ENCODE results near the gene HADHA. TPM values are rescaled to one million over a fixed set of nuclear protein-coding genes. Genes with fewer than 3 reads are reported as not detected.

Gene HADHA
- total RNA-seq, 1 donor from 2014 or later: 139 TPM

GRCh38 chr2:26164641-26165211, 79.7 kb downstream of the HADHA start:
- Histone ChIP-seq H3K79me2 (ENCODE audit: insufficient read depth, low read length) (no peaks in the 10 kb centered on the region), H3K4me3 (ENCODE audit: insufficient read depth, low read depth, low read length) (no peak overlapping the region), H3K9ac (ENCODE audit: low read length) (no peak overlapping the region), H3K4me1 (ENCODE audit: insufficient read depth, low read length) (no peaks in the 10 kb centered on the region), H3K27me3 (ENCODE audit: insufficient read depth, low read length) (peaks cover 2% of the 10 kb centered on the region), H3K9me3 (ENCODE audit: insufficient read depth, low read depth, low read length) (no peaks in the 10 kb centered on the region), H2AFZ (ENCODE audit: low read depth, low read length) (no peak overlapping the region), H3K36me3 (ENCODE audit: insufficient read depth, low read length) (no peaks in the 10 kb centered on the region), H3K27ac (ENCODE audit: low read depth, low read length) (no peak overlapping the region), H3K4me2 (ENCODE audit: low read length) (no peak overlapping the region), H4K20me1 (ENCODE audit: insufficient read depth, low read length) (no peaks in the 10 kb centered on the region)
- no peak for FAIRE-seq
- Mint-ChIP-seq H3K4me1 (ENCODE audit: low read depth, unreplicated experiment) (no peaks in the 10 kb centered on the region), H3K9me3 (ENCODE audit: unreplicated experiment) (no peaks in the 10 kb centered on the region), H3K27ac (ENCODE audit: unreplicated experiment) (no peak overlapping the region), H3K27me3 (ENCODE audit: low read depth, unreplicated experiment) (peaks cover 9% of the 10 kb centered on the region), H3K36me3 (ENCODE audit: low read depth, unreplicated experiment) (no peaks in the 10 kb centered on the region), H3K4me3 (ENCODE audit: unreplicated experiment) (no peak overlapping the region)
- TF ChIP-seq CTCF (IDR thresholded peaks at IDR 0.05; ENCODE audit: insufficient read depth, low read depth, low read length) (no peak), EZH2 (IDR thresholded peaks at IDR 0.05; ENCODE audit: insufficient read depth, low read length) (no peak)
- DNase-seq (ENCODE audit: low read depth): no peak

- H3K4me1 ChIP-seq (ENCODE audit: insufficient read depth, low read length): no peaks in the 10 kb centered on the region
- H3K27me3 ChIP-seq (ENCODE audit: insufficient read depth, low read length): peaks cover 2% of the 10 kb centered on the region
- Mint-ChIP-seq H3K4me3 (ENCODE audit: unreplicated experiment) (no peak overlapping the region), H3K4me1 (ENCODE audit: low read depth, unreplicated experiment) (no peaks in the 10 kb centered on the region), H3K9me3 (ENCODE audit: unreplicated experiment) (no peaks in the 10 kb centered on the region), H3K27me3 (ENCODE audit: low read depth, unreplicated experiment) (peaks cover 4% of the 10 kb centered on the region), H3K36me3 (ENCODE audit: low read depth, unreplicated experiment) (no peaks in the 10 kb centered on the region), H3K27ac (ENCODE audit: unreplicated experiment) (no peak overlapping the region)
- no peak overlapping the region for H2AFZ ChIP-seq (ENCODE audit: low read depth, low read length)
- no peak overlapping the region for H3K4me2 ChIP-seq (ENCODE audit: low read length)
- no peak overlapping the region for H3K4me3 ChIP-seq (ENCODE audit: insufficient read depth, low read depth, low read length)
- FAIRE-seq (no peak), DNase-seq (ENCODE audit: low read depth) (no peak)
- no peaks in the 10 kb centered on the region for H3K79me2 ChIP-seq (ENCODE audit: insufficient read depth, low read length)
- H4K20me1 ChIP-seq (ENCODE audit: insufficient read depth, low read length): no peaks in the 10 kb centered on the region
- H3K36me3 ChIP-seq (ENCODE audit: insufficient read depth, low read length): no peaks in the 10 kb centered on the region
- no peak overlapping the region for H3K9ac ChIP-seq (ENCODE audit: low read length)
- no peak for TF ChIP-seq EZH2 (IDR thresholded peaks at IDR 0.05; ENCODE audit: insufficient read depth, low read length)
- TF ChIP-seq CTCF (IDR thresholded peaks at IDR 0.05; ENCODE audit: insufficient read depth, low read depth, low read length): no peak
- H3K27ac ChIP-seq (ENCODE audit: low read depth, low read length): no peak overlapping the region
- no peaks in the 10 kb centered on the region for H3K9me3 ChIP-seq (ENCODE audit: insufficient read depth, low read depth, low read length)
These were observed 80.2 kb downstream of the HADHA start for GRCh38 chr2:26164231-26164630.

GRCh38 chr2:26162963-26163362, 81.5 kb downstream of the HADHA start:
- Histone ChIP-seq H3K4me1 (ENCODE audit: insufficient read depth, low read length) (no peaks in the 10 kb centered on the region), H3K79me2 (ENCODE audit: insufficient read depth, low read length) (no peaks in the 10 kb centered on the region), H3K4me3 (ENCODE audit: insufficient read depth, low read depth, low read length) (no peak overlapping the region), H3K36me3 (ENCODE audit: insufficient read depth, low read length) (no peaks in the 10 kb centered on the region), H3K9me3 (ENCODE audit: insufficient read depth, low read depth, low read length) (no peaks in the 10 kb centered on the region), H3K27ac (ENCODE audit: low read depth, low read length) (no peak overlapping the region), H2AFZ (ENCODE audit: low read depth, low read length) (no peak overlapping the region), H4K20me1 (ENCODE audit: insufficient read depth, low read length) (no peaks in the 10 kb centered on the region), H3K4me2 (ENCODE audit: low read length) (no peak overlapping the region), H3K27me3 (ENCODE audit: insufficient read depth, low read length) (peaks cover 2% of the 10 kb centered on the region), H3K9ac (ENCODE audit: low read length) (no peak overlapping the region)
- FAIRE-seq (no peak), DNase-seq (ENCODE audit: low read depth) (no peak)
- H3K4me3 Mint-ChIP-seq (ENCODE audit: unreplicated experiment): no peak overlapping the region
- H3K27me3 Mint-ChIP-seq (ENCODE audit: low read depth, unreplicated experiment): peaks cover 3% of the 10 kb centered on the region
- H3K36me3 Mint-ChIP-seq (ENCODE audit: low read depth, unreplicated experiment): no peaks in the 10 kb centered on the region
- no peaks in the 10 kb centered on the region for H3K9me3 Mint-ChIP-seq (ENCODE audit: unreplicated experiment)
- TF ChIP-seq EZH2 (IDR thresholded peaks at IDR 0.05; ENCODE audit: insufficient read depth, low read length) (no peak), CTCF (IDR thresholded peaks at IDR 0.05; ENCODE audit: insufficient read depth, low read depth, low read length) (no peak)
- H3K4me1 Mint-ChIP-seq (ENCODE audit: low read depth, unreplicated experiment): no peaks in the 10 kb centered on the region
- H3K27ac Mint-ChIP-seq (ENCODE audit: unreplicated experiment): no peak overlapping the region

All from astrocyte (in vitro differentiated cells and primary cell).